ENCODE measurements around the gene SLC44A2.

The SLC44A2 gene

GRCh38 chr19:10682397-10683063 lies 57.2 kb downstream of the SLC44A2 start:
- DNase-seq (ENCODE audit: low read depth) = no peak

GRCh38 chr19:10683064-10683426 lies 57.7 kb downstream of the SLC44A2 start:
- DNase-seq (ENCODE audit: low read depth) = no peak

DNA sequence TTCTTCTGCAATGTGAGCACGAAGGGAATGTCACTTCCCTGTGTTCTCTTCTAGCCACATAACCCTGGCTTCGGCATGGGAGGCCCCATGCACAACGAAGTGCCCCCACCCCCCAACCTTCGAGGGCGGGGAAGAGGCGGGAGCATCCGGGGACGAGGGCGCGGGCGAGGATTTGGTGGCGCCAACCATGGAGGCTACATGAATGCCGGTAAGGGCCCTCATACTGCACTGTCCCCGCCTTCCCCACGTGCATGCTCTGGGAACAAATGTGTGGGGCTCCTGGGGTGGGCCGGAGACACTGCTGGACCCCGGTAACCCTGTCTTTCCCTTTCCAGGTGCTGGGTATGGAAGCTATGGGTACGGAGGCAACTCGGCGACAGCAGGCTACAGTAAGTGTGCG lies 58.2 kb downstream of the SLC44A2 start:
- no peak for DNase-seq (ENCODE audit: low read depth)

DNA sequence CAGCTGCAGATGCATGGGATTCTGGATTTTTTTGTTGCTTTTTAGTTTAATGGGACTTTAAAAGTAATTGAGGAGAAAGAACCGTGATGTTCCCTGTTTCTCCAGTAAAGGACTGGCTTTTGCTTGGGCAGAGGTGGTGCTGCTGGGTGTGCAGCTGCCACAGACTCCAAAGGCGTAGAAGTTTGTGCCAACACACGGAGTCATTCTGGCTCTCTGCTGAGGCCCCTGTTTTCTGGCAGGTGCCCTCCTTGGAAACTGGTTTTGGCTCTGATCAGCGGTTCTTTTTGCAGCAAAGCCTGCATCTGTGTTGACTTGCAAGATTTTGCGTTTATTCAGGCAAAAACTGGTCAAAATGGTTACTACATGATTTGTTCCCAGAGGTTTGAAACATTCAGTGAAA lies 59.9 kb downstream of the SLC44A2 start:
- DNase-seq (ENCODE audit: low read depth) = no peak

GRCh38 chr19:10686193-10686592 lies 60.8 kb downstream of the SLC44A2 start:
- no peak for DNase-seq (ENCODE audit: low read depth)

DNA sequence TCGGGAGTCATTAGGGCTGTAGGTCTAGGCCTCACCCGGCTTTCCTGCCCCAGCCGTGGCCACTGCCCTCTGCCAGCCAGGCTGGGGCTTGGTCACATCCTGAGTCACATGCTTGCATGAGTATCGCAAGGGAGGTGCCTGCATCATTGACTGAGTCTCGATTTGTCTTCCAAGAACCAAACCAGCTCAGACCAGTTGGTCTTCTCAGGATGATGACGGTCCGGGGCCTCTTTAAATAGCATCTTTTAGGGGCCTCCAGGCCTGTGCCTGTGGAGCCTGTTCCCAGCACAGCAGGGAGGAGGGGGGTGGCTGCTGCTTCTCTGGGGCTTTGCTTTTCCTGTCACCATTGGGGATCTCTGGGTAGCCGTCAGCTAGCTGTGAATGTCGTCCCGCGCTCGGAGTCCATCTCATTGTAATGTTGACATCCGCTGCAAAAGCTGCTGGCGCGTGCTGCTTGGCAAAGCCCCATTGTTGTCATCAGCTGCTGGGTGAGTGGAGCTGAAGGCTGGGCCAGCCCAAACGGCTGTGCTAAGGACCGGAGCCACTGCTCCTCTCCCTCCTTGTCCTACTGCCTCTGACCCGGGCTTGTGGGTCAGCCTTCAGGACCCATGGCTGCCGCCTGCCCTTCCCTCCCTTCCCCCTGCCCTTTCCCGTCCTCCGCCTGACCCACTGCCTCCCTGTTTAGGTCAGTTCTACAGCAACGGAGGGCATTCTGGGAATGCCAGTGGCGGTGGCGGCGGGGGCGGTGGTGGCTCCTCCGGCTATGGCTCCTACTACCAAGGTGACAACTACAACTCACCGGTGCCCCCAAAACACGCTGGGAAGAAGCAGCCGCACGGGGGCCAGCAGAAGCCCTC lies 61.5 kb downstream of the SLC44A2 start:
- no peak for DNase-seq (ENCODE audit: low read depth)

DNA sequence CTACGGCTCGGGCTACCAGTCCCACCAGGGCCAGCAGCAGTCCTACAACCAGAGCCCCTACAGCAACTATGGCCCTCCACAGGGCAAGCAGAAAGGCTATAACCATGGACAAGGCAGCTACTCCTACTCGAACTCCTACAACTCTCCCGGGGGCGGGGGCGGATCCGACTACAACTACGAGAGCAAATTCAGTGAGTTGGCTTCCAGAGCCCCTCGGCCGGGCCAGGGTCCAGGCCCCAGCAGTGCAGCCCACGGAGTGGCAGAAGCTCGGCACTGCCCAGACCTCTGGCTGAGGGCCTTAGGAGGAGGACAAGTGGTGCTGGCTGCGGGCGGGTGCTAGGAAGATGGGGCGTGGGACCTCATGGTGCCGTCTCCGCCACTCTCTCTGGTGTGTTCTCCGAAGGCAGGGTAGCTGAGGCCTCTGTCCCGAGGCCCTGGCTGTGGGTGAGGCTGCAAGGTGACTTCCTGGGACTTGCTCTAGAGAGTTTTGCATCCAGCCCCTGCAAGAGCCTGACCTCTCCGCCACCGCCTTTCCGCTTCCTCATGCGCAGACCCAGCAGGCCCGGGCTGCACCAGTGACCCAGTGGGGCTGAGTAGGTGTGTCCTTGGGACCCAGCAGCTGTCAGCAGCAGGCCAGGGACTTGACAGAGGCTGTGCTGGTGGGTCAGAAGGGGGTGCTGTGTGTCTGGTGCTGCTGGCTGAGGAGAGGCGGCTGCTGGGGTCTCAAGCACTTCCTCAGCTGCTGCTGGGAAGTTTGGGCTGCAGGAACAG lies 62.4 kb downstream of the SLC44A2 start:
- DNase-seq (ENCODE audit: low read depth) = no peak

- DNase-seq (ENCODE audit: low read depth) = no peak
These were observed 63.4 kb downstream of the SLC44A2 start for GRCh38 chr19:10688545-10689280.

- no peak for DNase-seq (ENCODE audit: low read depth)
These were observed 65.0 kb downstream of the SLC44A2 start for GRCh38 chr19:10690341-10690781.

DNA sequence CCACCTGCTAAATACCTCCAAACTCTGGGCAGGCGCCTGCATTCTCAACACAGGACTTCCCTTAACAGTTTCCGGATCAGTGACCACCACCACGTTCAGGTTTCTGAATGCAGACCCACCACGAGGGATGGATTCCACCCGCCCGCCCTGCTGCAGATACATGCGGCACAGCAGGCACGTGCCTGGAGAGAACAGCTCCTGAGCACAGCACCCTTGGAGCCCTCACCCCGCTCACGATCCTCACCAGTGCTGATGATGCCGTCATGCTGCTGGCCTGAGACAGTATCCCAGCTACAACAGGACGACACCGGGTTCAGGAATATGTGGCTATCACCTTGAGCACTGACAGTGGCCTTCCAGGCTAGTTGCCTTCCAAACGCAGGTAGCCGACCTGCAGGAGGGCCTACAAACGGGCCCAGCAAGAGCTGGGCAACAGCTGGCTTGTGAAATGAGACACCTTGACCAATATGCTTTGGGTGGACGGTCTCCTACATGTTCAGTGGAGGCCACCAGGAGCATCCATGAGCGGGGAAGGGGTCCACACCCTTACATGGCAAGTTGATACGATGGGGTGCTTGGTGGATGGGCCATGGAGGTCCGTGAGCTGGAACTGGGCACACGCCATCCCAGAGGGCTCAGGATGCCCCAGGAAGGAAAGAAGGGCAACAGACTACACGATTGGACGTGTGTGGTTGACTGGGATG lies 66.0 kb downstream of the SLC44A2 start:
- no peak for DNase-seq (ENCODE audit: low read depth)

DNA sequence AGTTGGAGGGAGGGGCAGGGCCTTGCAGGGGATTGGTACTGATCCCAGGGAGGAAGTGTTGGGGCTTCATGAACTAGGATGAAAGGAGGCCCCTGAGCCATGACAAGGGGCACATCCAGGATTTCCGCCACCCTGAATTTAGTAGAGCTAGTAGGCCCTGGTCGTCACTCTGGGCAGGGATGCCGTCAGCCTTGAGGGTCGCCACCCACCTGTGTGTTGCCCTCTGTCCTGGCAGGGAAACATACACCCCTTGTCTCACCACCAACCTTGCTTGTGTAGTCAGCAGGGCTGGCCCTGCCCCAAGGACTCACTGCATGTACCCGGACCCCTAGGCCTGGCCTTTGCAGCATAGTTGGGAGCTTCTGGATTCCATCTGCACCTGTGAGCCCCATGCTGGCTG lies 66.5 kb downstream of the SLC44A2 start:
- no peak for DNase-seq (ENCODE audit: low read depth)

DNA sequence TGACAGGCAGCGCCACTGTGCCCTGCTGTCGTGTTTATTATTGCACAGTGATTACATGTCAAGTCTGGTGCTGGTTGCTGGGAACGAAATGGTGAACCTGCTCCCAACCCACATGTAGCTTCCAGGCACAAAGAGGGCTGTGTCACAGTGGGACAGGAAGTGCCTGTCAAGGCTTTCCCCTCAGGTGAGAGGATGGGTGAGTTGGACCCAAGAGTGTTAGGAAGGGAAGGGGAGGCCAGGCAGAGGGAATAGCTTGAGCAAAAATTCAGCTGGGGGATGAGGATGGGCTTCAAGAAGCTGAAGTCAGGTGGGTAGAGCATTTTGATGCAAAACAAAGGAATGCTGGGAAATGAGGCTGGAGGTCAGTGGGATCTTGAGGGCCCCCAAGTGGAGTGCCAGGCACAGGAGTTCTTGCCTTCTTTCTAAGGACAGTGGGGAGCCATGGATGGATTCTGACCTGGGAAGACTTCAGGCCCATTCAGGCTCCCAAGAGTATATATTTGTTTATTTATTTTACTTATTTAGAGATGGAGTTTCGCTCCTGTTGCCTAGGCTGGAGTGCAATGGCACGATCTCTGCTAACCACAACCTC lies 67.4 kb downstream of the SLC44A2 start:
- DNase-seq (ENCODE audit: low read depth) = no peak

Data from stimulated activated CD8-positive, alpha-beta memory T cell treated with anti-CD3 and anti-CD28 coated beads, Interleukin-7, amount 100 ng/mL, for 24 hours (primary cell).